ENCODE data around the gene COL17A1. TPM values are rescaled to one million over a fixed set of nuclear protein-coding genes. Genes with fewer than 3 reads are reported as not detected.

COL17A1 gene
- total and polyA plus RNA-seq, 2 of the 13 experiments (the other 11 are each of a cell fraction or from before 2014, with no cell fraction given): 0.03 TPM; not detected in 1

- TF ChIP-seq CTCF (CRISPR knock-in tag; IDR thresholded peaks at IDR 0.05): no peak
- no peak for TF ChIP-seq RFX3 (CRISPR knock-in tag; IDR thresholded peaks at IDR 0.05)
These were observed 18.7 kb downstream of the COL17A1 start (continued) for GRCh38 chr10:104066945-104067344.

- in situ Hi-C loops (cut with HindIII; ENCODE audit: extremely low pct_ligation_motif_present, low pct_unique_long_range_greater_than_20kb) (no loop called here), intact Hi-C loops (cut with micrococcal nuclease; ENCODE audit: unreplicated experiment) (no loop called here)
- Histone ChIP-seq H3K4me1 (ENCODE audit: insufficient read depth, low read length) (no peaks in the 10 kb centered on the region), H4K20me1 (ENCODE audit: insufficient read depth, low read length) (no peaks in the 10 kb centered on the region), H3K27ac (ENCODE audit: extremely low read length, insufficient read depth, low read length) (no peak overlapping the region), H3K36me3 (replicated peaks in 1 of 2; ENCODE audit: control insufficient read depth in 1 of 2, insufficient read depth in 2 of 2, low read length in 2 of 2) (no peaks in the 10 kb centered on the region), H2AFZ (ENCODE audit: low read length) (no peak overlapping the region), H3K4me3 (replicated peaks in 1 of 3; ENCODE audit: insufficient read depth in 1 of 3, low read depth in 2 of 3, low read length in 3 of 3) (no peak overlapping the region), H3K9ac (ENCODE audit: insufficient read depth, low read depth, low read length) (no peak overlapping the region), H3K9me3 (ENCODE audit: low read length) (no peaks in the 10 kb centered on the region), H3K27me3 (ENCODE audit: control insufficient read depth in 1 of 2, insufficient read depth in 2 of 2, low read length in 2 of 2) (peaks cover 3 to 41% of the 10 kb centered on the region in 2 experiments; a peak in 4 of 5 replicates), H3K4me2 (ENCODE audit: low read depth, low read length) (no peak overlapping the region), H3K79me2 (ENCODE audit: insufficient read depth, low read length) (no peaks in the 10 kb centered on the region)
- DNase-seq (ENCODE audit: low spot score) (no peak), FAIRE-seq (no peak), ATAC-seq (no peak)
- TF ChIP-seq MAFF (IDR thresholded peaks at IDR 0.05; ENCODE audit: low read depth, low read length): peak; percentile 62; the same call in 1 of the 2 replicates
- no peak for TF ChIP-seq ARNT2 (CRISPR knock-in tag; IDR thresholded peaks at IDR 0.05; ENCODE audit: low read depth)
- TF ChIP-seq ZNF160 (CRISPR knock-in tag; IDR thresholded peaks at IDR 0.05): no peak
- no peak for TF ChIP-seq NFE2 (CRISPR knock-in tag; IDR thresholded peaks at IDR 0.05)
- TF ChIP-seq ZNF451 (CRISPR knock-in tag; IDR thresholded peaks at IDR 0.05): no peak
- no peak for TF ChIP-seq ZNF3 (CRISPR knock-in tag; IDR thresholded peaks at IDR 0.05)
- TF ChIP-seq ZNF7 (CRISPR knock-in tag; IDR thresholded peaks at IDR 0.05): no peak
- TF ChIP-seq MAFK (conservative IDR thresholded peaks at IDR 0.05 in 1 of 2, IDR thresholded peaks at IDR 0.05 in 1 of 2; ENCODE audit: low read length in 2 of 2): peak; percentile 55 to 79; a peak in 3 of 4 replicates
- TF ChIP-seq NFIB (CRISPR knock-in tag; IDR thresholded peaks at IDR 0.05; ENCODE audit: borderline replicate concordance): no peak
- 0% methylated on average over 1 of the region's 1 CpG for WGBS (ENCODE audit: low lambda C conversion rate)
- BruUV-seq (replicated peaks): no TSS peak
- POLR2A ChIA-PET: no interaction called here
- CTCF ChIA-PET (ENCODE audit: low intra/inter-chr PET ratio, low total read pairs): no interaction called here
These were observed 19.9 kb downstream of the COL17A1 start for GRCh38 chr10:104065748-104066147.
